ENCODE data around the gene STK10. TPM values are rescaled to one million over a fixed set of nuclear protein-coding genes. Genes with fewer than 3 reads are reported as not detected.

The STK10 gene
- total RNA-seq, 1 donor = 27.1 TPM

DNA sequence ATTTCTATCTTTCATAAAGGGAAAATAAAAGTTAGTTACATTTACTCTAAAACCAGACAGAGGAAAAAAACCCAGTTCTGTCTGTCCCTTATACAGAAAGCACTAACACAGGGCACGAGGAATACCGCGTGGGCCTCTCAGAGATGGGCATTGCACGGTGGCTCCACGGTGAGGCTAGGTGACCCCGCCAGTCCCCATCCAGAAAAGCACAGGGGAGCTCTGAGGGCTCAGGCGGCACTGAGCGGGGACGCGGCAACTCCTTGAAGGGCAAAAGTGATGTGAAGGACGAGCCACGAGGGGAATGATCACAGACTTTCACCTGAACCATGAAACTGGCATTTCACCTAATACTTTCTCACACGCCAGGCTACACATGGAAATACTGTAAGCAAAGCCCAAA is 145.8 kb downstream of the STK10 start:
- Histone ChIP-seq H3K9me3 (ENCODE audit: low read depth, low read length) (no peaks in the 10 kb centered on the region), H3K27ac (ENCODE audit: low read depth, low read length) (no peak overlapping the region), H3K4me2 (ENCODE audit: insufficient read depth, low read length) (no peak overlapping the region), H3K27me3 (ENCODE audit: insufficient read depth, low read length) (no peaks in the 10 kb centered on the region), H3K4me1 (ENCODE audit: insufficient read depth, low read length) (peaks cover 6% of the 10 kb centered on the region), H2AFZ (ENCODE audit: low read length) (no peak overlapping the region), H3K79me2 (ENCODE audit: insufficient read depth, low read length) (no peaks in the 10 kb centered on the region), H3K4me3 (ENCODE audit: insufficient read depth, low read length) (no peak overlapping the region), H4K20me1 (ENCODE audit: insufficient read depth, low read length) (peaks cover 3% of the 10 kb centered on the region), H3K36me3 (ENCODE audit: insufficient read depth, low read length) (peaks cover 18% of the 10 kb centered on the region)
- TF ChIP-seq, protein P1, sequence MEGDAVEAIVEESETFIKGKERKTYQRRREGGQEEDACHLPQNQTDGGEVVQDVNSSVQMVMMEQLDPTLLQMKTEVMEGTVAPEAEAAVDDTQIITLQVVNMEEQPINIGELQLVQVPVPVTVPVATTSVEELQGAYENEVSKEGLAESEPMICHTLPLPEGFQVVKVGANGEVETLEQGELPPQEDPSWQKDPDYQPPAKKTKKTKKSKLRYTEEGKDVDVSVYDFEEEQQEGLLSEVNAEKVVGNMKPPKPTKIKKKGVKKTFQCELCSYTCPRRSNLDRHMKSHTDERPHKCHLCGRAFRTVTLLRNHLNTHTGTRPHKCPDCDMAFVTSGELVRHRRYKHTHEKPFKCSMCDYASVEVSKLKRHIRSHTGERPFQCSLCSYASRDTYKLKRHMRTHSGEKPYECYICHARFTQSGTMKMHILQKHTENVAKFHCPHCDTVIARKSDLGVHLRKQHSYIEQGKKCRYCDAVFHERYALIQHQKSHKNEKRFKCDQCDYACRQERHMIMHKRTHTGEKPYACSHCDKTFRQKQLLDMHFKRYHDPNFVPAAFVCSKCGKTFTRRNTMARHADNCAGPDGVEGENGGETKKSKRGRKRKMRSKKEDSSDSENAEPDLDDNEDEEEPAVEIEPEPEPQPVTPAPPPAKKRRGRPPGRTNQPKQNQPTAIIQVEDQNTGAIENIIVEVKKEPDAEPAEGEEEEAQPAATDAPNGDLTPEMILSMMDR (IDR thresholded peaks at IDR 0.05; ENCODE audit: extremely low read depth, low read depth, low read length) = no peak
- no peak for DNase-seq (ENCODE audit: insufficient read length, low spot score, missing footprints)

DNA sequence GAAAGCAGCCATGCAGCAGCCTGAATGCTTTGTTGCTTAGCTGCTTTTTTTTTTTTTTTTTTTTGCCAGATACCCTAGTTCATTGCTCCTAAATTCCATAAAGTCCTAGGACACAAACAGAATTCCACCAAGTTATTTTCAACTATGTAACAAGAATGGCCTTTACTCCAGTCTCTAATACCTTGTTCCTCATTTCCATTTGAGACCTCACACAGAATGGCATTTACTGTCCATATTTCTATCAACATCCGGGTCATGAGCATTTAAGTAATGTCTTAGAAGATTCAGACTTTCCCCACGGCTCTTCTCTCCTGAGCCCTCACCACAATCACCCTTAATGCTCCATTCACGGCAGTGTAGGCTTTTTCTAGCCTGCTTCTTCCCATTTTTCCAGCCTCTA is 149.9 kb downstream of the STK10 start:
- TF ChIP-seq, protein P1 (IDR thresholded peaks at IDR 0.05; ENCODE audit: extremely low read depth, low read depth, low read length) = no peak
- H3K79me2 ChIP-seq (ENCODE audit: insufficient read depth, low read length) = no peaks in the 10 kb centered on the region
- H3K9me3 ChIP-seq (ENCODE audit: low read depth, low read length) = no peaks in the 10 kb centered on the region
- H2AFZ ChIP-seq (ENCODE audit: low read length) = no peak overlapping the region
- no peaks in the 10 kb centered on the region for H3K27me3 ChIP-seq (ENCODE audit: insufficient read depth, low read length)
- H3K4me2 ChIP-seq (ENCODE audit: insufficient read depth, low read length) = no peak overlapping the region
- H3K27ac ChIP-seq (ENCODE audit: low read depth, low read length) = no peak overlapping the region
- peaks cover 3% of the 10 kb centered on the region for H4K20me1 ChIP-seq (ENCODE audit: insufficient read depth, low read length)
- H3K4me1 ChIP-seq (ENCODE audit: insufficient read depth, low read length) = peaks cover 6% of the 10 kb centered on the region
- peaks cover under 1% of the 10 kb centered on the region for H3K36me3 ChIP-seq (ENCODE audit: insufficient read depth, low read length)
- no peak overlapping the region for H3K4me3 ChIP-seq (ENCODE audit: insufficient read depth, low read length)
- peak; percentile 41 for DNase-seq (ENCODE audit: insufficient read length, low spot score, missing footprints)

DNA sequence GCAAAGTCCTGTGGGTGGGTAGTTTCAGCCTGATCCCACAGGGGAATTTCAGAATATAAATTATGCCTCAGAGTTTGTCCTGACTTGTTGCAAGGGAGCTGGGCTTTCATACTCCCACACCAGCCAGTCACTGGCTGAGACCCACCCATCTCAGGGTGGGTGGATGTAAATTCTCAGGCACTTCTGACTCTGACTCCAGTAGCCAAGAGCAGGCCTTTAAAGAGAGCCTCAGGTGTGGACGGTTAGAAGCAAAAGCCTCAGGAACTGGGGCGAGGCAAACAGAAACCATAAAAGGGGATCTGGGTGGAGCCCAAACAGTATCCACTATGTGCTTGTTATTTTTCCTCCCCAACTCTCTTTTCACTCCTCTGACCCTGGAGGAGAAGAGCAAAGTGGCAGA is 153.0 kb downstream of the STK10 start:
- TF ChIP-seq, protein P1 (IDR thresholded peaks at IDR 0.05; ENCODE audit: extremely low read depth, low read depth, low read length) = no peak
- Histone ChIP-seq H3K27ac (ENCODE audit: low read depth, low read length) (no peak overlapping the region), H4K20me1 (ENCODE audit: insufficient read depth, low read length) (peaks cover 3% of the 10 kb centered on the region), H3K36me3 (ENCODE audit: insufficient read depth, low read length) (no peaks in the 10 kb centered on the region), H3K4me3 (ENCODE audit: insufficient read depth, low read length) (no peak overlapping the region), H3K4me2 (ENCODE audit: insufficient read depth, low read length) (no peak overlapping the region), H3K27me3 (ENCODE audit: insufficient read depth, low read length) (no peaks in the 10 kb centered on the region), H2AFZ (ENCODE audit: low read length) (no peak overlapping the region), H3K9me3 (ENCODE audit: low read depth, low read length) (no peaks in the 10 kb centered on the region), H3K4me1 (ENCODE audit: insufficient read depth, low read length) (peaks cover 2% of the 10 kb centered on the region), H3K79me2 (ENCODE audit: insufficient read depth, low read length) (no peaks in the 10 kb centered on the region)
- no peak for DNase-seq (ENCODE audit: insufficient read length, low spot score, missing footprints)

DNA sequence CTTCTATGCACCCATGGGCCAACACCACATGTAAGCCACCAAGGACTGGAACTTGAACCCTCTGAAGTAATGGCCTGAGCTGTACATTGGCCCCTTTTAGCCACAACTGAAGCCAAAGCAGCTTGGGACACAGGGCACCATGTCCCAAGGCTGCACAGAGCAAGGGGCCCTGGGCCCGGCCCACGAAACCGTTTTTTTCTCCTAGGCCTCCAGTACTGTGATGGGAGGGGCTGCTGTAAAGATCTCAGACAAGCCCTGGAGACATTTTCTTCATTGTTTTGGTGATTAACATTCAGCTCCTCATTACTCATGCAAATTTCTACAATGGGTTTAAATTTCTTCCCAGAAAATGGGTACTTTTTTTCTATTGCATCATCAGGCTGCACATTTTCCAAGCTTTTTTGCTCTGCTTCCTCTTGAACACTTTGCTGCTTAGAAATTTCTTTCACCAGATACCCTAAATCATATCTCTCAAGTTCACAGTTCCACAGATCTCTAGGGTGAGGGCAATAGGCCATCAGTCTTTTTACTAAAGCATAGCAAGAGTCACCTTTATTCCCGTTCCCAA is 156.0 kb downstream of the STK10 start:
- no peak overlapping the region for H2AFZ ChIP-seq (ENCODE audit: low read length)
- TF ChIP-seq, protein P1 (IDR thresholded peaks at IDR 0.05; ENCODE audit: extremely low read depth, low read depth, low read length) = no peak
- H3K79me2 ChIP-seq (ENCODE audit: insufficient read depth, low read length) = no peaks in the 10 kb centered on the region
- no peaks in the 10 kb centered on the region for H3K9me3 ChIP-seq (ENCODE audit: low read depth, low read length)
- H3K36me3 ChIP-seq (ENCODE audit: insufficient read depth, low read length) = no peaks in the 10 kb centered on the region
- H3K27me3 ChIP-seq (ENCODE audit: insufficient read depth, low read length) = no peaks in the 10 kb centered on the region
- DNase-seq (ENCODE audit: insufficient read length, low spot score, missing footprints) = no peak
- H3K4me2 ChIP-seq (ENCODE audit: insufficient read depth, low read length) = no peak overlapping the region
- no peaks in the 10 kb centered on the region for H3K4me1 ChIP-seq (ENCODE audit: insufficient read depth, low read length)
- H4K20me1 ChIP-seq (ENCODE audit: insufficient read depth, low read length) = no peaks in the 10 kb centered on the region
- H3K27ac ChIP-seq (ENCODE audit: low read depth, low read length) = no peak overlapping the region
- H3K4me3 ChIP-seq (ENCODE audit: insufficient read depth, low read length) = no peak overlapping the region
